SK-N-MC (cell line): ENCODE data around the gene CAPN5.
A peak's percentile ranks its signal among the peaks of the same experiment; 100 is the strongest.

Source experiments
- DNase-seq: peaks from one replicate; pipeline ENCODE4 v3.0.0-alpha.2; 2011; ENCODE audit warnings: low read depth, low spot score
- H3K27ac ChIP-seq: fragments of 200-600 bp; sonication (generic); 2 replicates; pipeline ENCODE4 v1.5.1; 2016; ENCODE audit warnings: mixed run types
- H3K36me3 ChIP-seq: fragments of 200-600 bp; sonication (generic); 2 replicates; pipeline ENCODE4 v1.6.1; 2017; ENCODE audit warnings: antibody characterized with exemption, low read length, mixed read lengths; ENCODE audit not compliant: insufficient read depth
- H3K4me3 ChIP-seq: fragments of 200-600 bp; sonication (generic); 2 replicates; pipeline ENCODE4 v1.5.1; 2016
- H3K9ac ChIP-seq: fragments of 200-600 bp; sonication (generic); 2 replicates; pipeline ENCODE4 v1.8.0; 2017; ENCODE audit warnings: mixed run types, mixed read lengths; ENCODE audit not compliant: insufficient read length
- H3K9me3 ChIP-seq: fragments of 200-600 bp; sonication (generic); 2 replicates; pipeline ENCODE4 v1.6.1; 2017; ENCODE audit warnings: low read depth, mild to moderate bottlenecking, antibody characterized with exemption, low read length, moderate library complexity, mixed read lengths
- EZH2 ChIP-seq: fragments of 200-600 bp; sonication (generic); IDR thresholded peaks from one replicate; pipeline ENCODE4 v1.6.1; 2017; ENCODE audit warnings: antibody characterized with exemption
- FOXP2 ChIP-seq: optimal IDR thresholded peaks from 2 replicates; pipeline ENCODE3; 2011; ENCODE audit warnings: mild to moderate bottlenecking, moderate library complexity; ENCODE audit not compliant: insufficient read depth; ENCODE audit errors: extremely low read length, control extremely low read depth
- POLR2AphosphoS5 ChIP-seq: IDR thresholded peaks from 2 replicates; pipeline ENCODE4 v1.6.1; 2012; ENCODE audit warnings: mild to moderate bottlenecking, low read depth, low read length, borderline replicate concordance

The CAPN5 gene

GRCh38 chr11:77147036-77147315 lies 80.2 kb downstream of the CAPN5 start:
- H3K9ac ChIP-seq = no peak overlapping the region
- H3K4me3 ChIP-seq = no peak overlapping the region
- TF ChIP-seq POLR2AphosphoS5 (no peak), FOXP2 (no peak), EZH2 (no peak)
- H3K9me3 ChIP-seq = no peaks in the 10 kb centered on the region
- H3K27ac ChIP-seq = no peak overlapping the region
- no peak for DNase-seq
- H3K36me3 ChIP-seq = no peaks in the 10 kb centered on the region

GRCh38 chr11:77147668-77148321 lies 81.0 kb downstream of the CAPN5 start:
- no peak for TF ChIP-seq FOXP2
- TF ChIP-seq POLR2AphosphoS5 = no peak
- no peak for TF ChIP-seq EZH2
- H3K9me3 ChIP-seq = no peaks in the 10 kb centered on the region
- H3K4me3 ChIP-seq = no peak overlapping the region
- no peak overlapping the region for H3K27ac ChIP-seq
- no peak overlapping the region for H3K9ac ChIP-seq
- H3K36me3 ChIP-seq = no peaks in the 10 kb centered on the region
- DNase-seq = peak; percentile 12

- no peak overlapping the region for H3K27ac ChIP-seq
- no peak for TF ChIP-seq EZH2
- no peak for TF ChIP-seq POLR2AphosphoS5
- TF ChIP-seq FOXP2 = no peak
- no peaks in the 10 kb centered on the region for H3K9me3 ChIP-seq
- no peak overlapping the region for H3K4me3 ChIP-seq
- no peak overlapping the region for H3K9ac ChIP-seq
- no peak for DNase-seq
- H3K36me3 ChIP-seq = no peaks in the 10 kb centered on the region
Observed at GRCh38 chr11:77148963-77149715, 82.4 kb downstream of the CAPN5 start.

DNA sequence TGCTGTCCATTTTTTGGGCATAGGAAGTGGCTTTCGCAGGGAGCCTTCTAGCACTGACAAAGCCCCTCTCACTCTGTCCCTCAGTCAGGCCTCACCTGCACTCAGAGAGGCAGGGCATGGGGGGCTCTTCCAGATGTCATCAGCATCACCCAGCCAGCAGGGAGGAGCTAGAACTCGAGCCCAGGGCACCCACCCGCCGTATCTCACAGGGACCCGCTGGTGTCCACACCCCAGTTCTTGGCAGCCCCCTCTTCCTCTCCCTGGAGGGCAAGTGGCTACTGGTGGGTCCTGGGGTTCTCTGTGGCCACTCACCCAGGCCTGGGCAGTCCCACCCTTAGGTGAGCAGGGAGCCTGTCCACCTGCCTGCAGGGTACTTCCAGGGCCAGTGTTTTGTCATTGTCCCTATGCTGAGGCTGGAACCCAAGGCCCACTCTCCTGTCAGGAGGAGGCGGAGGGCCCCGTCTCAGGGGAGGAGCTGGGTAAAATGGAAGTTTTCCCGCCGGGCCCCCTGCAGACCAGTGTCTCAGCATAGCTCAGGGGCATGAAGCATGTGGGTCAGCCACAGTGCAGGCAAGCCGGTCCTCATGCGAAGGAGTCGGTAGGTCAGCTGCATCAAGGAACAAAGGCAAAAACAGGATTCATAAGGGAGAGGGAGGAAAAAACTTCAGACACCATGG lies 83.1 kb downstream of the CAPN5 start:
- Histone ChIP-seq H3K9me3 (no peaks in the 10 kb centered on the region), H3K27ac (no peak overlapping the region), H3K9ac (no peak overlapping the region), H3K4me3 (no peak overlapping the region), H3K36me3 (no peaks in the 10 kb centered on the region)
- TF ChIP-seq POLR2AphosphoS5 (no peak), FOXP2 (no peak), EZH2 (no peak)
- no peak for DNase-seq

- Histone ChIP-seq H3K4me3 (no peak overlapping the region), H3K27ac (no peak overlapping the region), H3K9me3 (no peaks in the 10 kb centered on the region), H3K9ac (no peak overlapping the region), H3K36me3 (no peaks in the 10 kb centered on the region)
- DNase-seq = no peak
- TF ChIP-seq EZH2 = no peak
- no peak for TF ChIP-seq POLR2AphosphoS5
- no peak for TF ChIP-seq FOXP2
Observed at GRCh38 chr11:77150836-77151235, 84.1 kb downstream of the CAPN5 start.

DNA sequence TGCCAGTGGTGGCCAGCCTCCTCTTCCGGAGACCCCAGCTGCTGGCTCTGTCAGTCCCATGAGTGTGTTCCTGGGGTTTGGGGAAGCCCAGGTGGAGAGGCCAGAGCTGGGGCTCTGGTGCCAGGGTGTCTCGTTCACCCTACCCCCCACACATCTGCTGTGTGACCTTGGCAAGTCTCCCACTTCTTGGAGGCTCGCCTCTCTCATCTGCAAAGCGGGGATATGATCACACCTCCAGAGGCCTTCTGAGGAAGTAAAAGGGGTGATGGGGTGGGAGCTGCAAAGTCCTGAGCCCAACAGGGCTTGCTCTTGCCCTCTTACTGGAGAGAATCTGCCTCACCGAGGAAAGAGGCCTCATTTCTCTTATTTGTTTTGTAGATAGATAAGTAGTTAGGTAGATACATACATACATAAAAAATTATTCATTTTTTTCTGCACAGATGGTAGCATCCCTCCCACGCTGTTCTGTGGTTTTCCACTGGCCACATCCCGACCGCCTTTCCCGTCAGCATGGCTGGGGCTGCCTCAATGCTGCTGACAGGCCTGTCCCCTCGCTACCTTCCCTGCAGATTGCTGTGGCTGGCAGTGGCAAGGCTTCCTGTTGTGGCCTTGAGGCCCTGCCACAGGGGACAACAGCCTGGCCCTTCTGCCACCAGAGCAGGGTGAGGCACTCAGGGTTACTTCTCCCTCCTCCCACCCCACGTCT lies 85.2 kb downstream of the CAPN5 start:
- DNase-seq = no peak
- Histone ChIP-seq H3K36me3 (no peaks in the 10 kb centered on the region), H3K4me3 (no peak overlapping the region), H3K9ac (no peak overlapping the region), H3K27ac (no peak overlapping the region), H3K9me3 (no peaks in the 10 kb centered on the region)
- TF ChIP-seq FOXP2 = no peak
- TF ChIP-seq POLR2AphosphoS5 = no peak
- no peak for TF ChIP-seq EZH2

DNA sequence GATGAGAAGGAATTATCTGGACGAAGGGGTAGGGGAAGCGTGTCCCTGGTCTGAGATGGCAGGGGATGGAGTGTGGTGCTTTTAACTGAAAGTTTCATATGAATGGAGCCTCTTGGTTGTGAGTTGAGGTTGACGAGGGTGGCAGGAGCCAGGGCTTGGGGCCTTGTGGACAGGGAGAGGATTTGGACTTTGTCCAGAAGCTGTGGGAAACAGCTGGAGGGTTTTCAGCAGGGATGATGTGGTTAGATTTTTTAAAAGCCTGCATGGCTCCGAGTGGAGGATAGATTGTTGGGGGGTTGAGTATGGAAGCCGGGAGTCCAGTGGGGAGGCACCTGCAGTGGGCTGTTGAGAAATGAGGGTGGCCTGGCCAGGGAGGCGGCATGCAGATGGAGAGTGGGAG lies 86.1 kb downstream of the CAPN5 start:
- no peak overlapping the region for H3K27ac ChIP-seq
- H3K9me3 ChIP-seq = no peaks in the 10 kb centered on the region
- no peak overlapping the region for H3K9ac ChIP-seq
- no peak for DNase-seq
- TF ChIP-seq EZH2 = no peak
- no peak for TF ChIP-seq FOXP2
- TF ChIP-seq POLR2AphosphoS5 = no peak
- H3K36me3 ChIP-seq = no peaks in the 10 kb centered on the region
- no peak overlapping the region for H3K4me3 ChIP-seq
